Activated CD4-positive, alpha-beta T cell treated with anti-CD3 and anti-CD28 coated beads, Interleukin-2, amount 10 ng/mL, durations not matched to agents 7 days and 5 days (primary cell): Measurements from ENCODE around the gene DLK1. TPM values are rescaled to one million over a fixed set of nuclear protein-coding genes. Genes with fewer than 3 reads are reported as not detected.

Source experiments
- CTCF ChIA-PET: fragments of 350-600 bp; sonication (Branson Sonifier 250); formaldehyde crosslinking; loops from one replicate; lab custom pipeline; 2021; ENCODE audit warnings: antibody characterized with exemption; lab: Charles Lee
- POLR2A ChIA-PET: fragments of 350-600 bp; sonication (Branson Sonifier 250); formaldehyde crosslinking; loops from one replicate; lab custom pipeline; 2021; ENCODE audit warnings: antibody characterized with exemption; lab: Charles Lee
- DNase-seq: peaks from one replicate; pipeline ENCODE4 v3.0.0-alpha.2; 2020
- H3K27ac Mint-ChIP-seq: one replicate; pipeline ENCODE4 v1.8.0; 2021; ENCODE audit warnings: mild to moderate bottlenecking, moderate library complexity, mixed read lengths
- H3K27me3 Mint-ChIP-seq: one replicate; pipeline ENCODE4 v1.8.0; 2021; ENCODE audit warnings: mixed read lengths
- H3K36me3 Mint-ChIP-seq: one replicate; pipeline ENCODE4 v1.8.0; 2021; ENCODE audit warnings: low read depth, mixed read lengths
- H3K4me1 Mint-ChIP-seq: one replicate; pipeline ENCODE4 v1.8.0; 2021; ENCODE audit warnings: mixed read lengths
- H3K4me3 Mint-ChIP-seq: one replicate; pipeline ENCODE4 v1.8.0; 2021; ENCODE audit warnings: mild to moderate bottlenecking, moderate library complexity, mixed read lengths
- H3K9me3 Mint-ChIP-seq: one replicate; pipeline ENCODE4 v1.8.0; 2021; ENCODE audit warnings: mixed read lengths
- total RNA-seq, 2 experiments: library from RNA; stranded (reverse); gene quantifications; one replicate each; pipeline ENCODE4 v1.2.3, GENCODE V29; 2021

The DLK1 gene
- total RNA-seq, 2 experiments from 2014 or later = not detected

GRCh38 chr14:100711493-100711892 lies 15.2 kb upstream of the DLK1 start:
- ChIA-PET CTCF (no interaction called here), POLR2A (no interaction called here)
- H3K27me3 Mint-ChIP-seq = peaks cover 11% of the 10 kb centered on the region
- H3K27ac Mint-ChIP-seq = no peak overlapping the region
- no peak for DNase-seq
- H3K9me3 Mint-ChIP-seq = no peaks in the 10 kb centered on the region
- no peaks in the 10 kb centered on the region for H3K36me3 Mint-ChIP-seq
- H3K4me3 Mint-ChIP-seq = no peak overlapping the region
- no peaks in the 10 kb centered on the region for H3K4me1 Mint-ChIP-seq

GRCh38 chr14:100712490-100712889 lies 14.2 kb upstream of the DLK1 start:
- POLR2A ChIA-PET = no interaction called here
- CTCF ChIA-PET = no interaction called here
- Mint-ChIP-seq H3K36me3 (no peaks in the 10 kb centered on the region), H3K9me3 (no peaks in the 10 kb centered on the region), H3K27me3 (peaks cover 8% of the 10 kb centered on the region), H3K27ac (no peak overlapping the region), H3K4me3 (no peak overlapping the region), H3K4me1 (no peaks in the 10 kb centered on the region)
- DNase-seq = no peak

- Mint-ChIP-seq H3K27me3 (peaks cover 15% of the 10 kb centered on the region), H3K4me3 (no peak overlapping the region), H3K9me3 (no peaks in the 10 kb centered on the region)
Measured at GRCh38 chr14:100713705-100714104, 13.0 kb upstream of the DLK1 start.

GRCh38 chr14:100714258-100714892 lies 12.3 kb upstream of the DLK1 start:
- Mint-ChIP-seq H3K27me3 (peaks cover 15% of the 10 kb centered on the region), H3K9me3 (no peaks in the 10 kb centered on the region), H3K4me1 (no peaks in the 10 kb centered on the region), H3K36me3 (no peaks in the 10 kb centered on the region), H3K4me3 (no peak overlapping the region), H3K27ac (no peak overlapping the region)
- POLR2A ChIA-PET = no interaction called here
- CTCF ChIA-PET = interaction anchor here (0.6 to 1.4 kb wide), 4 partner anchors 10 to 1392 kb away, joined by 3 read pairs; no protein-coding TSS in a partner anchor
- DNase-seq = no peak

More at GRCh38 chr14:100713705-100714104, 13.0 kb upstream of the DLK1 start:
- H3K36me3 Mint-ChIP-seq = no peaks in the 10 kb centered on the region
- ChIA-PET CTCF (interaction anchor here (1.4 kb wide), 1 partner anchor 11 kb away, joined by 3 read pairs; no protein-coding TSS in a partner anchor), POLR2A (no interaction called here)
- no peak overlapping the region for H3K27ac Mint-ChIP-seq
- H3K4me1 Mint-ChIP-seq = no peaks in the 10 kb centered on the region
- DNase-seq = no peak

- ChIA-PET POLR2A (no interaction called here), CTCF (interaction anchor here (1.4 kb wide), 1 partner anchor 62 kb away, joined by 3 read pairs; no protein-coding TSS in a partner anchor)
- H3K27ac Mint-ChIP-seq = no peak overlapping the region
- no peaks in the 10 kb centered on the region for H3K4me1 Mint-ChIP-seq
- H3K4me3 Mint-ChIP-seq = no peak overlapping the region
- H3K36me3 Mint-ChIP-seq = no peaks in the 10 kb centered on the region
- no peak for DNase-seq
- H3K27me3 Mint-ChIP-seq = peaks cover 15% of the 10 kb centered on the region
- H3K9me3 Mint-ChIP-seq = no peaks in the 10 kb centered on the region
Measured at GRCh38 chr14:100715332-100715731, 11.4 kb upstream of the DLK1 start.

- H3K9me3 Mint-ChIP-seq = no peaks in the 10 kb centered on the region
- no peaks in the 10 kb centered on the region for H3K4me1 Mint-ChIP-seq
- DNase-seq = no peak
- no peak overlapping the region for H3K4me3 Mint-ChIP-seq
- CTCF ChIA-PET = no interaction called here
- peaks cover 10% of the 10 kb centered on the region for H3K27me3 Mint-ChIP-seq
- H3K36me3 Mint-ChIP-seq = no peaks in the 10 kb centered on the region
- POLR2A ChIA-PET = no interaction called here
- no peak overlapping the region for H3K27ac Mint-ChIP-seq
Measured at GRCh38 chr14:100715803-100716202, 10.9 kb upstream of the DLK1 start.

GRCh38 chr14:100717386-100717785 lies 9.3 kb upstream of the DLK1 start:
- no peak for DNase-seq
- Mint-ChIP-seq H3K36me3 (no peaks in the 10 kb centered on the region), H3K4me1 (no peaks in the 10 kb centered on the region), H3K4me3 (no peak overlapping the region), H3K27me3 (peaks cover 10% of the 10 kb centered on the region), H3K9me3 (no peaks in the 10 kb centered on the region), H3K27ac (no peak overlapping the region)
- POLR2A ChIA-PET = no interaction called here
- CTCF ChIA-PET = no interaction called here

GRCh38 chr14:100719976-100720520 lies 6.6 kb upstream of the DLK1 start:
- ChIA-PET POLR2A (no interaction called here), CTCF (no interaction called here)
- no peak overlapping the region for H3K4me3 Mint-ChIP-seq
- no peak overlapping the region for H3K27ac Mint-ChIP-seq
- no peak for DNase-seq
- H3K36me3 Mint-ChIP-seq = no peaks in the 10 kb centered on the region
- H3K9me3 Mint-ChIP-seq = no peaks in the 10 kb centered on the region
- H3K4me1 Mint-ChIP-seq = no peaks in the 10 kb centered on the region
- peaks cover 7% of the 10 kb centered on the region for H3K27me3 Mint-ChIP-seq

GRCh38 chr14:100721568-100721967 lies 5.1 kb upstream of the DLK1 start:
- POLR2A ChIA-PET = no interaction called here
- CTCF ChIA-PET = no interaction called here
- H3K27me3 Mint-ChIP-seq = peaks cover 17% of the 10 kb centered on the region

GRCh38 chr14:100722367-100722766 lies 4.3 kb upstream of the DLK1 start:
- POLR2A ChIA-PET = no interaction called here
- CTCF ChIA-PET = no interaction called here
- no peak for DNase-seq
- Mint-ChIP-seq H3K36me3 (no peaks in the 10 kb centered on the region), H3K4me3 (no peak overlapping the region), H3K4me1 (no peaks in the 10 kb centered on the region), H3K27me3 (peaks cover 20% of the 10 kb centered on the region), H3K9me3 (no peaks in the 10 kb centered on the region), H3K27ac (no peak overlapping the region)

More at GRCh38 chr14:100721568-100721967, 5.1 kb upstream of the DLK1 start:
- Mint-ChIP-seq H3K4me1 (no peaks in the 10 kb centered on the region), H3K27ac (no peak overlapping the region), H3K9me3 (no peaks in the 10 kb centered on the region), H3K36me3 (no peaks in the 10 kb centered on the region), H3K4me3 (no peak overlapping the region)
- no peak for DNase-seq

- Mint-ChIP-seq H3K4me1 (no peaks in the 10 kb centered on the region), H3K36me3 (no peaks in the 10 kb centered on the region), H3K27me3 (peaks cover 25% of the 10 kb centered on the region), H3K27ac (no peak overlapping the region), H3K9me3 (no peaks in the 10 kb centered on the region), H3K4me3 (no peak overlapping the region)
- ChIA-PET CTCF (no interaction called here), POLR2A (no interaction called here)
- no peak for DNase-seq
Measured at GRCh38 chr14:100723135-100723829, 3.4 kb upstream of the DLK1 start.

GRCh38 chr14:100723830-100724437 lies 2.8 kb upstream of the DLK1 start:
- CTCF ChIA-PET = interaction anchor here (1.7 kb wide), 1 partner anchor 10 kb away, joined by 3 read pairs; no protein-coding TSS in a partner anchor
- no peaks in the 10 kb centered on the region for H3K4me1 Mint-ChIP-seq
- H3K27ac Mint-ChIP-seq = no peak overlapping the region

GRCh38 chr14:100724536-100724935 lies 2.2 kb upstream of the DLK1 start:
- Mint-ChIP-seq H3K27me3 (peaks cover 29% of the 10 kb centered on the region), H3K4me1 (no peaks in the 10 kb centered on the region), H3K9me3 (no peaks in the 10 kb centered on the region), H3K4me3 (no peak overlapping the region), H3K27ac (no peak overlapping the region), H3K36me3 (no peaks in the 10 kb centered on the region)
- DNase-seq = no peak
- ChIA-PET POLR2A (no interaction called here), CTCF (interaction anchor here (1.7 kb wide), 1 partner anchor 10 kb away, joined by 3 read pairs; no protein-coding TSS in a partner anchor)

More at GRCh38 chr14:100723830-100724437, 2.8 kb upstream of the DLK1 start:
- Mint-ChIP-seq H3K27me3 (peaks cover 25% of the 10 kb centered on the region), H3K9me3 (no peaks in the 10 kb centered on the region), H3K36me3 (no peaks in the 10 kb centered on the region), H3K4me3 (no peak overlapping the region)
- POLR2A ChIA-PET = no interaction called here
- DNase-seq = no peak
